ENCODE data around the gene RAB11FIP4.

DNA sequence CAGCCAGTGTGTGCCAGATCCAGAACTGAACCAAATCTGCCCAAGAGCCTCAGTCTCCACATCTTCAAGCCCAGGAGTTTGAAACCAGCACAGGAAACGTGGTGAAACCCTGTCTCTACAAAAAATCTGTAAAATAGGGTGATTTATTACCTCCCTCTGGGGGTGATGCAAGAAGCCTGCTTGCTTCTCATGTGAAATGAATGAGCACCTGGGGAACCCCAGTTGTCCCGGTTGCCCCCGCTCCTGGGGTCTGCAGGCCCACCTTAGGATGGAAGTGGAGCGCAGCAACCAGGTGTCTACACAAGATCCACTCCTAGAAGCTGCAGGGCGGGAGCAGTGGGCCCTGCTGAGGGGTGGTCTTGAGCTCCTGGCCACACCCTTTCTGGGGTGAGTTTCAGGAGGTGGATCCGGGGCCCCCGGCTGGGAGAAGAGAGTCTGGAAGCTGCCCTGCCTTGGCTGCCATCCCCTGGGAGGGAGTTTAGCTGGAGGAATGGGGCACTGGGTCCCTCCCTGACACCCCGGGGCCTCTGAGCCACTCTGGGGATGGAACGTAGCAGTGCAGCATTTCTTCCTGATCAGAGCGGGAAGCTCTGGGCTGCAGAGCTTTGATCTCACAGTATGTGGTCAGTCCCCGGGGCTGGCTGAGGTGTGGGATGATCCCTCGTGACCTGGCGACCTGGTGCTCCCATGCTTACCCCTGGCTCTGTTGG, 117.8 kb downstream of the RAB11FIP4 start:
- TF ChIP-seq, protein P1, sequence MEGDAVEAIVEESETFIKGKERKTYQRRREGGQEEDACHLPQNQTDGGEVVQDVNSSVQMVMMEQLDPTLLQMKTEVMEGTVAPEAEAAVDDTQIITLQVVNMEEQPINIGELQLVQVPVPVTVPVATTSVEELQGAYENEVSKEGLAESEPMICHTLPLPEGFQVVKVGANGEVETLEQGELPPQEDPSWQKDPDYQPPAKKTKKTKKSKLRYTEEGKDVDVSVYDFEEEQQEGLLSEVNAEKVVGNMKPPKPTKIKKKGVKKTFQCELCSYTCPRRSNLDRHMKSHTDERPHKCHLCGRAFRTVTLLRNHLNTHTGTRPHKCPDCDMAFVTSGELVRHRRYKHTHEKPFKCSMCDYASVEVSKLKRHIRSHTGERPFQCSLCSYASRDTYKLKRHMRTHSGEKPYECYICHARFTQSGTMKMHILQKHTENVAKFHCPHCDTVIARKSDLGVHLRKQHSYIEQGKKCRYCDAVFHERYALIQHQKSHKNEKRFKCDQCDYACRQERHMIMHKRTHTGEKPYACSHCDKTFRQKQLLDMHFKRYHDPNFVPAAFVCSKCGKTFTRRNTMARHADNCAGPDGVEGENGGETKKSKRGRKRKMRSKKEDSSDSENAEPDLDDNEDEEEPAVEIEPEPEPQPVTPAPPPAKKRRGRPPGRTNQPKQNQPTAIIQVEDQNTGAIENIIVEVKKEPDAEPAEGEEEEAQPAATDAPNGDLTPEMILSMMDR (IDR thresholded peaks at IDR 0.05) = no peak
- TF ChIP-seq POLR2AphosphoS5 (IDR thresholded peaks at IDR 0.05) = no peak

Measured in breast epithelium (tissue), 3 donors.